MM.1S (cell line): ENCODE results near the gene KRTAP12-3.

ENCODE experiments used
- DNase-seq: peaks from one replicate; pipeline ENCODE4 v3.0.0-alpha.2; 2015
- H2AFZ ChIP-seq: fragments of 300-600 bp; sonication (generic); 2 replicates; pipeline ENCODE4 v1.6.0; 2016; ENCODE audit warnings: antibody characterized with exemption, low read length
- H3F3A ChIP-seq: fragments of 300-600 bp; sonication (generic); 2 replicates; pipeline ENCODE4 v1.6.1; 2016; ENCODE audit warnings: mild to moderate bottlenecking, antibody characterized with exemption, low read length, moderate library complexity, mixed read lengths; ENCODE audit not compliant: insufficient read depth
- H3K27ac ChIP-seq: fragments of 300-600 bp; sonication (generic); 2 replicates; pipeline ENCODE4 v1.5.1; 2016; ENCODE audit warnings: mild to moderate bottlenecking, low read length
- H3K27me3 ChIP-seq: fragments of 300-600 bp; sonication (generic); replicated peaks from 2 replicates; pipeline ENCODE4 v1.6.0; 2016; ENCODE audit warnings: low read length; ENCODE audit not compliant: insufficient read depth
- H3K36me3 ChIP-seq: fragments of 300-600 bp; sonication (generic); replicated peaks from 2 replicates; pipeline ENCODE4 v1.6.1; 2016; ENCODE audit warnings: mild to moderate bottlenecking, low read length, mixed read lengths; ENCODE audit not compliant: insufficient read depth
- H3K4me1 ChIP-seq: fragments of 300-600 bp; sonication (generic); 2 replicates; pipeline ENCODE4 v1.6.1; 2016; ENCODE audit warnings: low read length, mixed read lengths
- H3K4me2 ChIP-seq: fragments of 300-600 bp; sonication (generic); 2 replicates; pipeline ENCODE4 v1.6.0; 2016; ENCODE audit warnings: low read depth, low read length
- H3K4me3 ChIP-seq: fragments of 300-600 bp; sonication (generic); 2 replicates; pipeline ENCODE4 v1.5.1; 2016; ENCODE audit warnings: low read length, mixed read lengths
- H3K79me2 ChIP-seq: fragments of 300-600 bp; sonication (generic); 2 replicates; pipeline ENCODE4 v1.6.1; 2016; ENCODE audit warnings: mixed run types, low read length, mixed read lengths
- H3K9ac ChIP-seq: fragments of 300-600 bp; sonication (generic); 2 replicates; pipeline ENCODE4 v1.6.1; 2016; ENCODE audit warnings: low read length, mixed read lengths
- H3K9me2 ChIP-seq: fragments of 300-600 bp; sonication (generic); replicated peaks from 2 replicates; pipeline ENCODE4 v1.6.1; 2016; ENCODE audit warnings: mild to moderate bottlenecking, low read length, mixed read lengths; ENCODE audit not compliant: insufficient read depth
- H3K9me3 ChIP-seq: fragments of 300-600 bp; sonication (generic); replicated peaks from 2 replicates; pipeline ENCODE4 v1.6.1; 2016; ENCODE audit warnings: mild to moderate bottlenecking, low read length, mixed read lengths; ENCODE audit not compliant: insufficient read depth
- H4K20me1 ChIP-seq: fragments of 300-600 bp; sonication (generic); 2 replicates; pipeline ENCODE4 v1.6.1; 2016; ENCODE audit warnings: mild to moderate bottlenecking, low read length, moderate library complexity, mixed read lengths; ENCODE audit not compliant: insufficient read depth
- EZH2 ChIP-seq: fragments of 300-600 bp; sonication (generic); optimal IDR thresholded peaks from 2 replicates; pipeline ENCODE3; 2017; ENCODE audit warnings: low read depth, mild to moderate bottlenecking, antibody characterized with exemption, low read length, mixed read lengths
- EZH2phosphoT487 ChIP-seq: fragments of 300-600 bp; sonication (generic); IDR thresholded peaks from 2 replicates; pipeline ENCODE4 v1.6.1; 2018; ENCODE audit warnings: antibody characterized with exemption, low read length
- TF ChIP-seq, protein P1 (sequence below): fragments of 300-600 bp; sonication (generic); IDR thresholded peaks from 2 replicates; pipeline ENCODE4 v1.5.1; 2016; ENCODE audit warnings: antibody characterized with exemption, low read length, mixed read lengths

The KRTAP12-3 gene

DNA sequence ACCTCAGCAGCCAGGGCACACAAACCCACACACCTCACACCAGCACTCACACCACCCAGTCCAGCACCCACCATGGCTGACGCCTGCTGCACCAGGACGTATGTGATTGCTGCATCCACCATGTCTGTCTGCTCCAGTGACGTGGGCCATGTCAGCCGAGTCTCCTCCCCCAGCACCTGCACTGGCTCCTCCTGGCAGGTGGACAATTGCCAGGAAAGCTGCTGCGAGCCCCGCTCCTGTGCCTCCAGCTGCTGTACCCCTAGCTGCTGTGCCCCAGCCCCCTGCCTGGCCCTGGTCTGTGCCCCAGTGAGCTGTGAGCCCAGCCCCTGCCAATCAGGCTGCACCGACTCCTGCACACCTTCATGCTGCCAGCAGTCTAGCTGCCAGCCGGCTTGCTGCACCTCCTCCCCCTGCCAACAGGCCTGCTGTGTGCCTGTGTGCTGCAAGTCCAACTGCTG, 45.7 kb upstream of the KRTAP12-3 start, which contains the start of gene KRTAP10-8:
Gene KRTAP10-8, plus strand, starts transcription at position 51 of the 458 bp plus-strand sequence. Its CDS starts 22 bp downstream, at position 73.
- Histone ChIP-seq H3K4me2 (no peak within 1 kb of the TSS), H3F3A (no peaks in the 10 kb centered on the region), H3K79me2 (no peaks in the 10 kb centered on the region), H3K9ac (no peak within 1 kb of the TSS), H3K9me2 (no peaks in the 10 kb centered on the region), H2AFZ (no peak within 1 kb of the TSS), H3K4me1 (no peaks in the 10 kb centered on the region), H3K27me3 (peaks cover 85% of the 10 kb centered on the region), H3K9me3 (no peaks in the 10 kb centered on the region), H3K27ac (no peak within 1 kb of the TSS), H3K4me3 (no peak within 1 kb of the TSS), H4K20me1 (no peaks in the 10 kb centered on the region), H3K36me3 (no peaks in the 10 kb centered on the region)
- TF ChIP-seq EZH2phosphoT487 (no peak), EZH2 (no peak)
- TF ChIP-seq, protein P1, sequence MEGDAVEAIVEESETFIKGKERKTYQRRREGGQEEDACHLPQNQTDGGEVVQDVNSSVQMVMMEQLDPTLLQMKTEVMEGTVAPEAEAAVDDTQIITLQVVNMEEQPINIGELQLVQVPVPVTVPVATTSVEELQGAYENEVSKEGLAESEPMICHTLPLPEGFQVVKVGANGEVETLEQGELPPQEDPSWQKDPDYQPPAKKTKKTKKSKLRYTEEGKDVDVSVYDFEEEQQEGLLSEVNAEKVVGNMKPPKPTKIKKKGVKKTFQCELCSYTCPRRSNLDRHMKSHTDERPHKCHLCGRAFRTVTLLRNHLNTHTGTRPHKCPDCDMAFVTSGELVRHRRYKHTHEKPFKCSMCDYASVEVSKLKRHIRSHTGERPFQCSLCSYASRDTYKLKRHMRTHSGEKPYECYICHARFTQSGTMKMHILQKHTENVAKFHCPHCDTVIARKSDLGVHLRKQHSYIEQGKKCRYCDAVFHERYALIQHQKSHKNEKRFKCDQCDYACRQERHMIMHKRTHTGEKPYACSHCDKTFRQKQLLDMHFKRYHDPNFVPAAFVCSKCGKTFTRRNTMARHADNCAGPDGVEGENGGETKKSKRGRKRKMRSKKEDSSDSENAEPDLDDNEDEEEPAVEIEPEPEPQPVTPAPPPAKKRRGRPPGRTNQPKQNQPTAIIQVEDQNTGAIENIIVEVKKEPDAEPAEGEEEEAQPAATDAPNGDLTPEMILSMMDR: no peak
- no peak for DNase-seq

DNA sequence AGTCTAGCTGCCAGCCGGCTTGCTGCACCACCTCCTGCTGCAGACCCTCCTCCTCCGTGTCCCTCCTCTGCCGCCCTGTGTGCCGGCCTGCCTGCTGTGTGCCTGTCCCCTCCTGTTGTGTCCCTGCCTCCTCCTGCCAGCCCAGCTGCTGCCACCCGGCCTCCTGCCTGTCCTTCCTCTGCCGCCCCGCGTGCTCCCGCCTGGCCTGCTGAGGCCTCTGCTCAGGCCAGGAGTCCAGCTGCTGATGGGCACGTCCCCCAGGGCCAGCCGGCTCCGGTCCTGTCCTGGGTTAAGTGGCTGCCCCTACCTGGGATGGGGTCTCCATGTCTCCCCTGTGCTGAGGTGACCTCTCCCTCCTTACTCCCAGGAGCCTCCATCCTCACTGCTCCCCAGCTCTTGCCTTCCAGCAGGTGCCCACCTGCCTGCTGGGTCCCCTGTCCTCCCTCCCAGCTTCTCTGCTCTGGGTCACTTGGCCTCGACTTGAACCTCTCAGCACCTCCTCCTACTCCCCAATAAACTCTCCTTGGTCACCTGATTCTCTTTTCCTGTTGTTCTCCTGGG, 45.0 kb upstream of the KRTAP12-3 start:
- DNase-seq: no peak
- Histone ChIP-seq H3F3A (no peaks in the 10 kb centered on the region), H3K4me2 (no peak overlapping the region), H4K20me1 (no peaks in the 10 kb centered on the region), H3K36me3 (no peaks in the 10 kb centered on the region), H3K4me1 (no peaks in the 10 kb centered on the region), H3K27me3 (peaks cover 85% of the 10 kb centered on the region), H2AFZ (no peak overlapping the region), H3K4me3 (no peak overlapping the region), H3K79me2 (no peaks in the 10 kb centered on the region), H3K27ac (no peak overlapping the region), H3K9ac (no peak overlapping the region), H3K9me2 (no peaks in the 10 kb centered on the region), H3K9me3 (no peaks in the 10 kb centered on the region)
- TF ChIP-seq EZH2 (no peak), EZH2phosphoT487 (no peak)
- TF ChIP-seq, protein P1: no peak

GRCh38 chr21:44613386-44614155, 44.2 kb upstream of the KRTAP12-3 start:
- no peaks in the 10 kb centered on the region for H3K79me2 ChIP-seq
- no peak for DNase-seq
- no peak for TF ChIP-seq EZH2phosphoT487
- TF ChIP-seq, protein P1: no peak
- TF ChIP-seq EZH2: no peak
- H3K4me1 ChIP-seq: no peaks in the 10 kb centered on the region
- no peak overlapping the region for H2AFZ ChIP-seq
- H3K27me3 ChIP-seq: peaks cover 85% of the 10 kb centered on the region
- H3F3A ChIP-seq: no peaks in the 10 kb centered on the region
- no peak overlapping the region for H3K9ac ChIP-seq
- H3K9me2 ChIP-seq: no peaks in the 10 kb centered on the region
- H4K20me1 ChIP-seq: no peaks in the 10 kb centered on the region
- no peak overlapping the region for H3K27ac ChIP-seq
- no peak overlapping the region for H3K4me3 ChIP-seq
- H3K9me3 ChIP-seq: no peaks in the 10 kb centered on the region
- H3K36me3 ChIP-seq: no peaks in the 10 kb centered on the region
- no peak overlapping the region for H3K4me2 ChIP-seq
